Stimulated activated CD4-positive, alpha-beta T cell treated with anti-CD3 and anti-CD28 coated beads, Interleukin-15, amount 100 ng/mL, for 24 hours (primary cell): Measurements from ENCODE around the gene TERC.
"Not testable (repeated sequence)": the region's sequence is repeated elsewhere in the genome, so short reads cannot be mapped to it uniquely, and the experiment has no call there.

ENCODE experiments used
- DNase-seq: peaks from one replicate; pipeline ENCODE4 v3.0.0-alpha.2; 2020

TERC gene

DNA sequence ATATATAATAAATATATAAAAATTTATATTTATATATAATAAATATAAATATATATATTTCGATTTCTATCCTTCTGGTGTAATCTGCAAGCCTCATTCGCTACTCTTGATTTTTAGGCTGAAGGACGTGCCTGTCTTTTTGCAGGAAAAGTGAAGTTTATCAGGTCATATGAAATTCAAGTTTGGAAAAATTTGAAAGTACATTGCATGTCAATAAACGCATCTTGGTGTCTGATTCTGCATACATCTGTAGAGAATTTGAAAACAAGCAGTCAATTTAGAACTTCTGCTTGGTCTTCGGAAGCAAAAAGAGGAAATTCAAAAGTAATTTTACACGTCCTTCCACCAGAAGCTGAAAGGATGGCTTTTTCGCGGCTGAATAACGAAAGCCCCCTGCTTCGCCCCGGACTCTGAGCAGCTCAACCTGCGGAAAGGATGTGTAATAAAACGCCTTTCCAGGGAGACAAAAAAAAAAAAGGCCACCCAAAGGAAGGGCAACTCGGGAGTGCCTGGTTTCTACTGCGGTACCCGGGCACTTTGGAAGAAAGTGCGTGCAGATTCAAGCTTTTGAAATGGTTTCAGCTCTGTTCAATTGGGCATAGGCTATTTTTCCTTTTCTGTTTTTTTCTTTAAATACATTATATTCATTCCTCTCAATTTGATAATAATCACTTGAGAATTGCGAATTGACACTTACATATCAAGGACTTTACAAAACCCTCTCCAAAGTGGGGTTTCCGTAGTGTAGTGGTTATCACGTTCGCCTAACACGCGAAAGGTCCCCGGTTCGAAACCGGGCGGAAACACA, 6.8 kb upstream of the TERC start:
- DNase-seq: peak; percentile 64

- peak; percentile 78 for DNase-seq
Observed at GRCh38 chr3:169769287-169770181, 4.7 kb upstream of the TERC start, which contains the start of gene ACTRT3. Gene ACTRT3, minus strand, starts transcription at chr3:169769561. Its CDS starts 41 bp downstream, at chr3:169769520.

GRCh38 chr3:169764312-169764881, 463 bp downstream of the TERC start:
- peak; percentile 76 for DNase-seq

DNA sequence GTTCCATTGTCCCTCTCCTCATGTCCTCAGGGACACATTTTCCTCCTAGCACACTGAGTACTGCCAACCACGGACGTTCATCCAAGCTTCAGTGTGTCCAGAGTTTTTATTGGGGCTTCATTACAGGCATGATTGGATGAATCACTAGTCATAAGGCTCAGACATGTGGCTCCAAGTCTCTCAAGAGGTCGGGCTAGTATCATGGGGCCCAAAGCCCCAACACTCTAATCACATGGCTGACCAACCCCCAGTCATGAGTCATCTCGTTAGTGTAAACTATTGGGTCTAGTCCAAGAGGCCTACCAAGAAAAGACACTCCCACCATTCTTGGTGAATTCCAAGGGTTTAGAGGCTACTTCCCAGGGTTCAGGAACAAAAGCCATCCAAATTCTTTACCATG, 4.4 kb downstream of the TERC start:
- no peak for DNase-seq

GRCh38 chr3:169759256-169759655, 5.6 kb downstream of the TERC start:
- DNase-seq: no peak

GRCh38 chr3:169758359-169758994, 6.4 kb downstream of the TERC start:
- DNase-seq: no peak

DNA sequence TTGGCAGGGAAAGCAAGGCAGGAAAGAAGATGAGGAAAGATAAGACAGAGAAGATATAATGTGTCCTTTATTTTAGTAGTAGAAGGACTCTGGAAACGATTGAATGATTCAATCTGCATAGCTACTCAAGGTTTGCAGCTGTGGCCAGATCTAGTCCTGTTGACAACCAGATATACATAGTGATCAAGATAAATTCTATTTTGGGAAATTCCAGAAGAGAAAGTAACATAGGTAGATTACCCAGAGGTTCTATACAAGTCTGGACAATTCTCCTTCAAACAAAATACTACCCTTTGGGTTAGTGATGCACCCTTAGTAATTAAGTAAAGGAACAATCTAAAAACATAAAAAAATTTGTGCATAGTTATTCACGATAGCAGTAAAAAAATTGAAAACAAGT, 9.4 kb downstream of the TERC start:
- no peak for DNase-seq

- no peak for DNase-seq
Observed at GRCh38 chr3:169754711-169755110, 10.1 kb downstream of the TERC start.

DNA sequence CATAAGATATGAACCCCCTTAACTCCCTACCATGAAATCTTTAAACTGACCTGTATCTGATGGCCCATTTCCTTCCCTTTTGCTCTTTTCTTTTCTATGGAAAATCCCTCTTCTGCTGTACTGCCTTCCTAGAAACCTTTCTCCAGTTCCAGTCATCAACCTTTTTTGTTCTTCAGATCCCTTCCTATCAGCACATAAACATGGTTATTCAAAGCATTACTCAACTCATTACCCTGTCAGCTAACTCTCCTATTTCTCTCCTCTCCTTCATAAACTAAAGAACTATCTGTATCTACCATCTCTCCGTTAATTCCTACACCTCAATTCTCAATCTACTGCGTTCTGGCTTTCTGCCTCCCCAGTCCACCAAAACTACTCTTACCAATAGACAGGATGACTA, 13.0 kb downstream of the TERC start:
- no peak for DNase-seq

DNA sequence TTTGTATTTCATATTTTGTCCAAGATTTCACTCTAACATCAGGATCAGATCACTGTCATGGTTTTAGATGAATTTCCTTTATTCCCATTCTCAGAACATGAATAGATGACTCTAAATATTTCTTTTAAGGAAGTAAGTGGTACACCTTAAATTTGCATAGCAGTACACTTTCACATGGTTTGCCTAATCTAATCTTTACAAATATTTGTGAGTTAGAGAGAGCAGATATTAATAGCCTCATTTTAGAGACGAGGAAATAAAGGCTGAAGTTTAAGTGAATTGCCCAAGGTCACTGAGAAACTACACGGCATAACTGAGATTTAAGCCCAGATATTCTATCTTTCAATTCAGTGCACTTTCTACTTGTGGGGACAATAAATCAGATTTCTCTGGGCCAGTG, 14.2 kb downstream of the TERC start:
- DNase-seq: no peak

- DNase-seq: no peak
Observed at GRCh38 chr3:169748670-169749069, 16.2 kb downstream of the TERC start.

GRCh38 chr3:169746924-169747323, 17.9 kb downstream of the TERC start:
- DNase-seq: no peak

GRCh38 chr3:169744366-169745054, 20.4 kb downstream of the TERC start:
- DNase-seq: no peak

- DNase-seq: no peak
Observed at GRCh38 chr3:169739067-169739466, 25.8 kb downstream of the TERC start.

DNA sequence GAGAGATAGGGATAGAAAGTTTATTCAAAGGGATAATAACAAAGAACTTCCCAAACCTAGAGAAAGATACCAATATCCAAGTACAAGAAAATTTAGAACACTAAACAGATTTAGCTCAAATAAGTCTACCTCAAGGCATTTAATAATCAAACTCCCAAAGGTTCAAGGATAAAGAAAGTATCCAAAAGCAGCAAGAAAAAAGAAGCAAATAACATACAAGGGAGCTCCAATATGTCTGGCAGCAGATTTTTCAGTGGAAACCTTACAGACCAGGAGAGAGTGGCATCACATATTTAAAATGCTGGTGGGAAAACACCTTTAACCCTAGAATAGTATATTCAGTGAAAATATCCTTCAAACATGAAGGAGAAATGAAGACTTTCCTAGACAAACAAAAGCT, 33.0 kb downstream of the TERC start:
- not testable (repeated sequence) for DNase-seq

DNA sequence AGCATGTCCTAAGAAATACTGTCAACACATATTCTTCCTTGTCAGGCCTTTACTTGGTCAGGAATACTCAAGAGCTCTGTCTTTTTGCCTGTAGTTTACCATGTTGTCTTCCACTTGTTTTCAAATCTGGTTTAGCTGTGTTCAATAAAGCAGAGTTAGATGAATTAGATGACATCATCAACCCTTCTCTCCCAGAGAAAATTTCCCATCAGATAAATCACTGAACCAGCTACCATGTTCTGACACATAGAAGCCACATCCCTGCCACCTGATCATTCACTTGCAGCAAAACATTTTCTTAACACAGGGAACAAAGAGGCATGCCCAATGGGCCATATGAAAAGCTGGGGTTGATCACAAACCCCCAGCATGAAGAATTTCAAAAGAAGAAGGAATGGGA, 42.1 kb downstream of the TERC start:
- DNase-seq: no peak

- not testable (repeated sequence) for DNase-seq
Observed at GRCh38 chr3:169718415-169718814, 46.4 kb downstream of the TERC start.
